GM13976 (cell line): ENCODE measurements around the gene ADCYAP1R1.

Source experiments
- DNase-seq: peaks from one replicate; pipeline ENCODE4 v3.0.0; 2012; ENCODE audit warnings: low spot score
- in situ Hi-C: fragments of 300-500 bp; cut with MboI; formaldehyde crosslinking; loops from one replicate; pipeline ENCODE4 v1.12.0; 2022; ENCODE audit warnings: low sequenced_read_pairs, mixed read lengths, inconsistent platforms; ENCODE audit not compliant: unreplicated experiment
- TF ChIP-seq, protein P1 (sequence below): IDR thresholded peaks from 2 replicates; pipeline ENCODE4 v1.5.1; 2012; ENCODE audit warnings: borderline replicate concordance, mild to moderate bottlenecking; ENCODE audit not compliant: insufficient read depth; ENCODE audit errors: extremely low read depth, missing control alignments, control extremely low read depth

Gene ADCYAP1R1

GRCh38 chr7:31079824-31080511, 27.9 kb downstream of the ADCYAP1R1 start:
- in situ Hi-C loops, result no loop called here
- no peak for DNase-seq
- TF ChIP-seq, protein P1, sequence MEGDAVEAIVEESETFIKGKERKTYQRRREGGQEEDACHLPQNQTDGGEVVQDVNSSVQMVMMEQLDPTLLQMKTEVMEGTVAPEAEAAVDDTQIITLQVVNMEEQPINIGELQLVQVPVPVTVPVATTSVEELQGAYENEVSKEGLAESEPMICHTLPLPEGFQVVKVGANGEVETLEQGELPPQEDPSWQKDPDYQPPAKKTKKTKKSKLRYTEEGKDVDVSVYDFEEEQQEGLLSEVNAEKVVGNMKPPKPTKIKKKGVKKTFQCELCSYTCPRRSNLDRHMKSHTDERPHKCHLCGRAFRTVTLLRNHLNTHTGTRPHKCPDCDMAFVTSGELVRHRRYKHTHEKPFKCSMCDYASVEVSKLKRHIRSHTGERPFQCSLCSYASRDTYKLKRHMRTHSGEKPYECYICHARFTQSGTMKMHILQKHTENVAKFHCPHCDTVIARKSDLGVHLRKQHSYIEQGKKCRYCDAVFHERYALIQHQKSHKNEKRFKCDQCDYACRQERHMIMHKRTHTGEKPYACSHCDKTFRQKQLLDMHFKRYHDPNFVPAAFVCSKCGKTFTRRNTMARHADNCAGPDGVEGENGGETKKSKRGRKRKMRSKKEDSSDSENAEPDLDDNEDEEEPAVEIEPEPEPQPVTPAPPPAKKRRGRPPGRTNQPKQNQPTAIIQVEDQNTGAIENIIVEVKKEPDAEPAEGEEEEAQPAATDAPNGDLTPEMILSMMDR, result no peak

GRCh38 chr7:31080763-31081162, 28.7 kb downstream of the ADCYAP1R1 start:
- in situ Hi-C loops, result no loop called here
- DNase-seq, result no peak
- TF ChIP-seq, protein P1, result no peak

DNA sequence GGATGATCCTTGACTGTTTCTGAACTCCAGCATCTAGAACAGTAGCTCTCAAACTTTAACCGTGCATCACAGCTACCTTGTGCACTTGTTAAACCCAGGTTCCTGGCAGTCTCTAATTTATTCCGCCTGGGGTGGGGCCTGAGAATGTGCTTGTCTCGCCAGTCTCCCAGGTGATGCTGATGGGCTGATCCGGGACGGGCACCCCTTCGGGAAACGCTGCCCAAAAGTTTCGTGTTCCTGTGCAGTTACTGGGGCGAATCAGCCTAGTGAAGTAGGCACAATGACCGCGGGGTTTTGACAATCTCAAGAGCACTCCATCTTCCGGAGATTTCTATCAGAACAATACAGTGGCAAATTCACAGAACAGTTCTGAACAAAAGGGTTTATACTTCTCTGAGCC, 29.9 kb downstream of the ADCYAP1R1 start:
- TF ChIP-seq, protein P1, result no peak
- DNase-seq, result no peak
- in situ Hi-C loops, result no loop called here

- in situ Hi-C loops, result no loop called here
- TF ChIP-seq, protein P1, result no peak
- no peak for DNase-seq
Measured at GRCh38 chr7:31082447-31082846, 30.3 kb downstream of the ADCYAP1R1 start.

- TF ChIP-seq, protein P1, result no peak
- no peak for DNase-seq
- in situ Hi-C loops, result no loop called here
Measured at GRCh38 chr7:31083210-31083786, 31.2 kb downstream of the ADCYAP1R1 start.

DNA sequence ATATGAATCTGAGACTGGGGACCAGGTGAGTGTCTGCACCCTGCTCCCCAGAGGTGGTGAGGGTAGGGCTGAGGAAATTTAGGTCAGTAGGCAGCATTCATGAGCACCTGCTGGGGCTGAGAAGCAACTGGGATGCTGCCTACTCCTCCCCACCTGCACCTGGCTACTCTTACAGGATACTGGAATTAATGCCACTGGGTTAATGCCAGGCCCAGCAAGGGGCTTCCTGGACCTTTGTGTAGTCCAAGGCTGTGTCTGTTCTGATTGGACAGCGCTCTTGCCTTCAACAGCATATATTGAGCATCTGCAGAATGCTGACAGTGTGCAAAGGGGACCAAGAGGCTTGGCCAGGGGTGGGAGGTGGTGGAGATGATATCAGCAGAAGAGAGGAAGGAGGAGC, 32.1 kb downstream of the ADCYAP1R1 start:
- DNase-seq, result no peak
- in situ Hi-C loops, result no loop called here
- TF ChIP-seq, protein P1, result no peak
